Limb (tissue), 2 donors: ENCODE results near the gene ST6GALNAC3.
A peak's percentile ranks its signal among the peaks of the same experiment; 100 is the strongest.
"Not testable (repeated sequence)": the region's sequence is repeated elsewhere in the genome, so short reads cannot be mapped to it uniquely, and the experiment has no call there.

Experiments used
- DNase-seq, 2 donors: peaks; one replicate each; pipeline ENCODE4 v3.0.0-alpha.2; 2016; ENCODE audit errors: extremely low spot score in 2 of 2

ST6GALNAC3 gene

GRCh38 chr1:76336931-76337371, 262.4 kb downstream of the ST6GALNAC3 start:
- DNase-seq = peak; percentile 70 to 75

DNA sequence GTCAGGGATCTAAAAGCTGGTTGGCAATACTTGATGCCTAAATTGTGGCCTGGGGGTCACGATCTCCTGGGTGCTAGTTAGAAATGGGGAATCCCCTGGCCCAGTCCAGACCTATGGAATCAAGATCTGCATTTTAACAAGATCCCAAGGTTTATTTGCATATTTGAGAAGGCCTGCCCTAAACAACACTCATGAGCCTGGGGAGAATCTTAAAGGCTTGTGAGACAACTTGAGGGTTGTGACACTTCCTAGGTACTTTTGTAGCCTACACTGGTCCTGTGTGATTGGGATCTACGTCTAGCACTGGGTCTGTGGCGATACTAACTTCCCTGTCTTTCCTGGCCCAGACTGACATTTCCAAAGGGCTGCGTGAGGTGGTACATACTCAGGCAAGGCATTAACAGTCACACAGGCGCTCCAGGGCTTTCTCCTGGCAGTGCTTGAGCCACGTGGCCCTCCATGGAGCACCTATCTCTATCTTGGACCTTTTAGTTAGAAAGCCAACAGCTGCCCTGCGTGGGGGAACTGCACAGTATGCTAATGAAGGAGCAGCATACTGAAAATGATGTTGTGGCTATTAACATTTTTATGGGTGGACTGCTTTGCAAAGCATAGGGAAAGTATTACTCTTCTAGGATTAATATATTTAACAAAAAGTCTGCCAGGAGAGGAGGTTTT, 263.1 kb downstream of the ST6GALNAC3 start:
- no peak for DNase-seq

DNA sequence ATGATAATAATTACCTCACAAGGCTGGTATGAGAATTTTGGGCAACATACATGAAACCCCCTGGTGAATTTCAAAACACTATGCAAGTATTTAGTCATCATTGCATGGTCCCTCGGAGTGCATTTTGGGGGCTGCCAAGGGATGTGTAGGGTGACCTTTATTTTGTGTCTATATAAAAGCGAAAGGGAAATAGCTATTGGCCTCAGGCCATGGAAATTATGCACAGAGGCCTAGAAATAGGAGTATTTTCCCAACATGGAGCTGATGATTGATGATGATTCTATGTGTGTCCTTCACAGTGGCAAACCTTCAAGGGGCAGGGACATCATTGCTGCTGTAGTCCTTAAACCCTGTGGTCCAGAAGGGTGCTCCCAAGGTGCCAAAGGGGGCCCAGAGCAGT, 265.5 kb downstream of the ST6GALNAC3 start:
- no peak for DNase-seq

DNA sequence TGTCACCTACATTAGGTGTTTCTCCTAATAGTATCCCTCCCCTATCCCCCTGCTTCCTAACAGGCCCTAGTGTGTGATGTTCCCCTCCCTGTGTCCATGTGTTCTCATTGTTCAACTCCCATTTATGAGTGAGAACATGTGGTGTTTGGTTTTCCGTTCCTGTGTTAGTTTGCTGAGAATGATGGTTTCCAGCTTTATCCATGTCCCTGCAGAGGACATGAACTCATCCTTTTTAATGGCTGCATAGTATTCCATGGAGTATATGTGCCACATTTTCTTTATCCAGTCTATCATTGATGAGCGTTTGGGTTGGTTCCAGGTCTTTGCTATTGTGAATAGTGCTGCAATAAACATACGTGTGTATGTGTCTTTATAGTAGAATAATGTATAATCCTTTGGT, 267.3 kb downstream of the ST6GALNAC3 start:
- not testable (repeated sequence) for DNase-seq

GRCh38 chr1:76343356-76343755, 268.8 kb downstream of the ST6GALNAC3 start:
- DNase-seq = no peak

GRCh38 chr1:76351655-76352054, 277.1 kb downstream of the ST6GALNAC3 start:
- DNase-seq = no peak

DNA sequence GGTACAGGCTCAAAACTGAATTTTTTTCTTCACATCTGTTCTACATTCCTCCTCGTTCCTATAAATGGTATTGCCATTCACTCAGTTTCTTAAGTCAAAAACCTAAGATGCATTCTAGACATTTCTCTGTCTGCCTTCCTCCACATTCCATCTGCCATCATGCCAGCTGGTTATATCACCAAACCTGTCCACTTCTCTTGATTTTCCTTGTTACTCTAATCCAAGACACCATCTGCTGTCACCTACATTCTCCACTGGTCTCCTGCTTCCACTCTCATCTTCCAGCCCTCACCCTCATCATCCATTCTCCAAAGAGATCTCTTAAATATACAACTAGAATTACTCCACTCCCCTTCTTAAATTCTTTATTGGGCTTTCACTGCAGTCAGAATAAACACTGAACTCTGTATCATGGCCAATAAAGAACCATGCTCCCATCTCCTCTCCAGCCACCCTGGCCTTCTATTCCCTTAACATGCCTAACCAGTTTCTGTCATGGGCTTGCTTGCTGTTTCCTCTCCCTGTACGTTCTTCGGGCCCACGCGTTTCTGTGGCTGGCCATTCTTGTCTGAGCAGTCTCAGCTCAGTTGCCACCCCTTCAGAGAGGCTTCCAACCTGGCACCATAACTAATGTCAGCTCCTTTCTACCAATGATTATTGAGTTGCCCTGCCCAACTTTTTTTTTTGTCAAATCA, 278.3 kb downstream of the ST6GALNAC3 start:
- DNase-seq = no peak

- DNase-seq = no peak
These were observed 279.7 kb downstream of the ST6GALNAC3 start for GRCh38 chr1:76354236-76354635.

DNA sequence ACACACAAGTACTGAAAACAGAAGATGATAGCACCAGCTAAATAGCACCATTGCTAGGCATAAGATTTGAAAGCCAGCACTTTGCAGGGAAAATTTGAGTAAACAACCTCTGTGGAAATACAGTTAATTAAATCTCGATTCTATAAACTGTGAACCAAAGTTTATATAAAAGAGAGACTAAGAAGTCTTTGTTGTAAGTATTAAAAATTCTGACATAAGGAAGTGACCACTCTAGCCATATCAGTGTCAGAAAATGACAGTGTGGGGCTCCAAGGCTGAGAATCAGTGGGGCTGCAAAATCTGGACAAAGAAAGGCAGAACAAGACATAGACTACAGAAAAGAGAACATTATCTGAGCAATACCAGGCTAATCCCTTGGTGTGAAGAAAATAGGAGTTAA, 292.2 kb downstream of the ST6GALNAC3 start:
- no peak for DNase-seq

GRCh38 chr1:76371941-76372340, 297.4 kb downstream of the ST6GALNAC3 start:
- no peak for DNase-seq

DNA sequence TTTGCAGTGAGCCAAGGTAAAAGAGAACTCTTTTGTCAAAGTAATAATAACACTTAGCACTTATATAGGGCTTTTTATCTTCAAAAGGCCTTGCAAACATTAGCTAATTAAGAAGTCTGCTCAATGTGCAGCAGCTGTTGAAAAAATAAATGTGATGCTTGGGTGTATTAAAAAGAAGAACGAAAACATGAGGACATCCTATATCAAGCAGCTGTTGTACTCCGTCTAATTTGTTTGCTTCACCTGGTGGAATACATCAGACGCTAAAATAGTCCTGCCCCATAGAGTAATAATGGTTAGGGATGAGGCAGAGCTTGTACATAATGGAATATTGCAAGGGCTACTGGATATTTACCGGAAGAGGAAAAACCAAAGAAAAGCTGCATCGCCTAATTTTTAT, 299.5 kb downstream of the ST6GALNAC3 start:
- DNase-seq = no peak

DNA sequence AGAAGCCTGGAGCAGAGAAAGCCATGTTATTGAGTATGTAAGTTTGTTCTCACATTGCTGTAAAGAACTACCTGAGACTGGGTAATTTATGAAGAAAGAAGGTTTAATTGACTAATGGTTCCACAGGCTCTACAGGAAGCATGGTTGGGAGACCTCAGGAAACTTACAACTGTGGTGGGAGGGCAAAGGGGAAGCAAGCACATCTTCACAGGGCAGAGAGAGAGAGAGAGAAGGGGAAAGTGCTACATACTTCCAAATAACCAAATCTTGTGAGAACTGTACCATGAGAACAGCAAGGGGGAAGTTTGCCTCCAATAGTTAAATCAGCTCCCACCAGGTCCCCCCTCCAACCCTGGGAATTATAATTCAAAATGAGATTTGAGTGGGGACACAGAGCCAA, 302.7 kb downstream of the ST6GALNAC3 start:
- no peak for DNase-seq

DNA sequence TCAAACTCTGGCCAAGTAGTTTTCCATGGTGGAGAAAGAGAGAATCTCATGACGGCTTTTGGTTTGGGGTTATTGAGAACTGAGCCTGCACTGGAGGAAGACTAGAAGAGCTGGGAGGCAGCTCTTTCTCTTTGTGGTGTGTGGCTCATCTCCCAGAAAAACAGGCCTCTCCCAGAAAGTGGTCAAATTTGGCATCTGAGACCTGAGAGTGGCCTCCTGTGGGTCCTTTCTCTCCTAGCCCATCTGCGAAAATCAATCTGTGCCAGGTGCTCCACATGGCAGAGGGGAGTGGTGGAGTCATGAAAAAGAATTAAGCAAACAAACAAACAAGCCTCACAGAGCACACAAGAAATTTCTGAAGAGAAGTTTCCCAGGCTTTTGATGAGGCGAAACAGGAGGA, 305.0 kb downstream of the ST6GALNAC3 start:
- no peak for DNase-seq

DNA sequence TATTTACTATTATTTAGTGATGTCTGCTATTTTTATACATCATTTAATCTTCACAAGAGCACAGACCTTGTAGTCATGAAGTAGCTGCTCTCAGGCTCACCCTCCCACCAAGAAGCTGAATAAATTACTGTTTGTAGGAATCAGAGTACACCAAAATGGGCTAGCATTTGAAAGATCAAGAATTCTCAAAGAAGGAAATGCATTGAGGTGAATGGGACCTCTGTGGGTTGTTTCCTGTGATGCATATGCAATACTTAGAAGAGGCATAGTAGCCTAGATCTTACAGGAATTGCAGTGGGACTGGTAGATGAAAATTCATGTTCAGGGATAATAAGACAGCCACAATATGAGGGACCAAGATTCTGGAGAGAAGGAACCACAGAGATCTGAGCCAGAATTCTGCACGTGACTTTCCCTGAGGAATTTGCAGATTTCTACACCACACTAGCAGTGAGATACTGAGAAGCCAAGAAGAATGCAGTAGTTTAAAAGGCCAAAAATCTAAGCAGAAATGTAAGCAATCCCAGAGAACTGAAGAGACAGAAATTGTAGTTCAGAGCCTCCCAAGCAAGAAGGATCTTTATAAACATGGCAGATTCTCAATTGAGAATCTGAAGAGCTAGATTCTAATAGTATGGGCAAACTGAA, 307.0 kb downstream of the ST6GALNAC3 start:
- no peak for DNase-seq

DNA sequence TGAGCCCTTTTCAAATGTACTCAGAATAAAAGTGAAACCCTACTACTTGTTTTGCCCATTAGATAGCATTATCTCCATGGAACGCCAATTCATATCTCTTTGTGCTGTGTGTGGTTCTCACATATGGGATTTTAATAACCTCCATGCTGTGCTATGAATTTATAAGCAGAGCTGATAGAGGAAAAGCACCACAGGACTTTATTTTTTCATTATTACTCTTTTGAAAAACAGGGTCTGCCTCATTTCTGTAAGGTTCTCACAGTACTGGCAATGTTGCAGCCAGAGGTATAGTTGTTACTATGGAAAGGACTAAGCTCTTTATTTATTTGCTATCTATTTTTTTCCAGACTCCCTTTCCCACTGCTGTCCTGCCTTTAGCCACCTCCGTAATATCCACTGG, 313.7 kb downstream of the ST6GALNAC3 start:
- no peak for DNase-seq

GRCh38 chr1:76390456-76390855, 315.9 kb downstream of the ST6GALNAC3 start:
- no peak for DNase-seq

DNA sequence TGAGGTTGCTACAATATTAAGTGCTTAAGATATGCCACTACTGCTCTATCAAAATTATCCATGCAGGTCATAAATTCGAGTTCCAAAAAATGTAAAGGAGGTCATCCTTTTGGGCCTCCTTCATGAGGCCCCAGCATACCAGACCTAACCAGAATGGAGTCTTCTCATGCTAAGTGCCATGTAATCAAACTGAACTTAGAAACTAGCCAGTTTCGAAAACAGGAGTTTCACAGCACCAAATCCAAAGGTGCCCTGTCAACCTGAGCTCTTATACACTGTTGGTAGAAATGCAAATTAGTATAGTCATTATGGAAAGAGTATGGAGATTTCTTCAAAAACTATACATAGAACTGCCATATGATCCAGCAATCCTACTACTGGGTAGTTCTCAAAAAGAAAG, 320.5 kb downstream of the ST6GALNAC3 start:
- no peak for DNase-seq

GRCh38 chr1:76402128-76402527, 327.6 kb downstream of the ST6GALNAC3 start:
- no peak for DNase-seq

- no peak for DNase-seq
These were observed 333.8 kb downstream of the ST6GALNAC3 start for GRCh38 chr1:76408303-76408702.

DNA sequence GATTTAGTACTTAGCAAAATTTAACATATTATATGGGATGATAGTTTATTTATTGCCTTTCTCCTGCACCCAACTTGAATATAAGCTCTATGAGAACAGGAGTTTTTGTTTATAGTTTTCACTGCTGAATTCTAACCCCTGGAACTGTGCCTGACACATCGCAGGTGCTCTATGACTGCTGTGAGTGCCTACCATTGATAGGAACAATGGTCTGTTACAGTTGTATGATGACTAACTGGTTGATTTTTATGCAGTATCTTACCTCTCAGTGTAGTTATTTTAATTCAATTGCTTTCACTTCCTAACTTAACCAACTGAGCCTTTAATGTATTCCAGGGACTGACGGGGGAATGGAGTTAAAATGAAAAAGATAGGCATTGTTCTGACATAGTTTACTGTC, 336.0 kb downstream of the ST6GALNAC3 start:
- no peak for DNase-seq

DNA sequence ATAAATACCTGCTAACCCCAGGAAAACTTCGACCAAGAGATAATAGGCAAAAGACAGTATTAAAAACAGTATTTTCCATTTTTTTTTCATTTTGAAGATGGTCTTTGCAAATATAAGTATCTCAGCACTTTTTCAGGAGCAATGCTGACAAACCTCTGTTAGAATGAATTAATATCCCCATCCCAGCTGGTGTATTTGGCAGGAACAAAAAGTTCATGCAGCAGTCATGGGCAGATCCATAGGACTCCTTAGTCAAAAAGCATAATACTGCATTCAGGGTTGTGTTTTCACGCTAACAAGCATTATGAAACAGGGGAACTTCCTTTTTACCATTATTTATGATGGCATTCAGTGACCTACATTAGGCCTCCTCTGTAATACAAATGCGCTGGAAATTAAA, 344.0 kb downstream of the ST6GALNAC3 start:
- DNase-seq = no peak

DNA sequence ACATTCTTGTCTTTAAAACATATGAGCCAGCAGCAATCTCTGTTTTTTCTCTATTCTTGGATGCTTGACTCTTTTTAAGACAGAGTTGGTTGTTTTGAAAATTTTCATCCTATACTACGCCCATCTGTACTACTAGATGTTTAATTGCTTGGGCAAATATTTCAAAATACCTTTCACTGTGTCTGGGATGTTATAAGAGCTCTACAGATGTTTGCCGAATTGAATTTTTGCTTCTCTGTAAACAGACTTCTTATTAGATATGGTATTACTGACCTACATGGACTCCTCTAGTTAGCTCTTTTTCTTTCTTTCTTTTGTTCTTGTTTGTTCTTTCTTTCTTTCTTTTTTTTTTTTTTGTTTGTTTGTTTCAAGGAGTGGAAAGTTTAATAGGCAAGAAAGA, 345.1 kb downstream of the ST6GALNAC3 start:
- DNase-seq = no peak
